ENCODE data around the gene KCNQ1.

DNA sequence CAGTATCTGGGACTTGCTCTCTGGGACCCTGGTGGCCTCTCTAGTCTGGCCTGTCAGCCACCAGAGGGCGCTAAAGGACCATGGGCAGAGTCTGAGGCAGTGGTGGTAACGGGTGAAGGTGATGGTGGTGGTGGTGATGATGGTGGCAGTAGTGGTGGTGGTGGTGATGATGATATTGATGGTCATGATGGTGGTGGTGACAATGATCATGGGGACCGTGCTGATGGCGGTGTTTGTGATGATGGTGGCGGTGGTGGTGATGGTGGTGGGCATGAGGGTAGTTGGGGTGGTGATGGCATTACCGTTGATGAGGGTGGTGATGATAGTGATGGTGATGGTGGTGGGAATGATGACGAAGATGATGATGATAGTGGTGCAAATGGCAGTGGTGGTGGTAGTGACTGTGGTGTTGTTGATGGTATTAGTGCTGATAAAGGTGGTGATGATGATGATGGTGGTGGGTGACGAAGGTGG is 16.4 kb upstream of the KCNQ1 start:
- TF ChIP-seq CTCF (conservative IDR thresholded peaks at IDR 0.05 in 1 of 2, IDR thresholded peaks at IDR 0.05 in 1 of 2; ENCODE audit: low read depth in 1 of 2, low read length in 2 of 2) (peak; percentile 72 to 87), EZH2 (IDR thresholded peaks at IDR 0.05; ENCODE audit: low read length, missing control alignments) (no peak)

Measured in fibroblast of lung (primary cell).